Uterus (tissue), 4 donors: ENCODE data around the gene LRP1B. TPM values are rescaled to one million over a fixed set of nuclear protein-coding genes. Genes with fewer than 3 reads are reported as not detected.

Experiments
- DNase-seq, 2 donors: peaks; one replicate each; pipeline ENCODE4 v3.0.0-alpha.2; 2019 to 2020
- H3K27ac ChIP-seq, 2 donors: fragments of 200-600 bp; sonication (generic); 1 replicate in 1 of 2; 2 replicates in 1 of 2; pipeline ENCODE4 v1.5.1; 2016 to 2018
- H3K27me3 ChIP-seq, 2 donors: fragments of 200-600 bp; sonication (generic); one replicate each; pipeline ENCODE4 v1.5.1; 2018 to 2019; ENCODE audit warnings: control low read depth in 1 of 2
- H3K36me3 ChIP-seq, 2 donors: fragments of 200-600 bp; sonication (generic); one replicate each; pipeline ENCODE4 v1.5.1; 2019; ENCODE audit warnings: control low read depth in 1 of 2
- H3K4me1 ChIP-seq, 2 donors: fragments of 200-600 bp; sonication (generic); one replicate each; pipeline ENCODE4 v1.5.1; 2018 to 2019; ENCODE audit warnings: control low read depth in 1 of 2
- H3K4me3 ChIP-seq, 2 donors: fragments of 200-600 bp; sonication (generic); 1 replicate in 1 of 2; 2 replicates in 1 of 2; pipeline ENCODE4 v1.5.1; 2018 to 2019; ENCODE audit warnings: mild to moderate bottlenecking in 1 of 2
- H3K9me3 ChIP-seq, 2 donors: fragments of 200-600 bp; sonication (generic); one replicate each; pipeline ENCODE4 v1.5.1; 2019; ENCODE audit warnings: control low read depth in 1 of 2
- POLR2A ChIP-seq, 2 donors: fragments of 450-650 bp; IDR thresholded peaks; one replicate each; pipeline ENCODE4 v1.6.1; 2016; ENCODE audit warnings: antibody characterized with exemption in 2 of 2, mild to moderate bottlenecking in 1 of 2, moderate library complexity in 1 of 2
- intact Hi-C: fragments of 100-400 bp; cut with DNase I; formaldehyde crosslinking; loops from one replicate; pipeline ENCODE4 v1.15.1; 2023; ENCODE audit warnings: low total_unique reads
- total RNA-seq, 4 donors: library from RNA; depleted of rRNA in 3 of 4; stranded (reverse); fragments of >200 nt in 3 of 4; gene quantifications; one replicate each; pipeline versions ENCODE4 v1.1.0 to v1.2.4, GENCODE V29; 2014 to 2023
- TF ChIP-seq, protein P1 (sequence below), 4 experiments: fragments of 200-600 bp in 2 of 4; fragments of 450-650 bp in 2 of 4; sonication (generic) in 2 of 4; IDR thresholded peaks; one replicate each; pipeline ENCODE4 v1.5.1; 2016 to 2019; ENCODE audit warnings: antibody characterized with exemption in 4 of 4, mild to moderate bottlenecking in 2 of 4, moderate library complexity in 1 of 4
- donor health status: DM: yes; HTN: yes; CAD: no.

LRP1B gene
- total RNA-seq, 4 donors from 2014 or later = 0.29 to 7.3 (median 0.79) TPM; not detected in 1

DNA sequence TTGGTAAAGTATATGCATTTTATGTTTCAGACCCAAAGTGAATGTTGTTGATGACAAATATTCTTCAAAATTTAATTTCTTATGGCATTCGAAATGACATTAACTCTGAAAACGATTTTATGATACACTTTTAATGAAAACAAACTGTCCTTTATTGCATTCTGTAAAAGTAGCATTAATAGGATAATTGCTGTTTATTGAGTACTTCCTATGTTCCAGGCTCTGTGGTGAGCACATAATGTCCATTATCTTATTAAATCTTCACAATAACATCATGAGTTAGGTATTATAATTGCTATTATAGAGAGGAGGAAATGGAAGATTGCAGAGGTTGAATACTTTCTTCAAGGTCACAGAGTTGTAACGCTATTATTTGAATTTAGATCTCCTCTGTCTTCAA is 638.0 kb downstream of the LRP1B start:
- no peak for DNase-seq
- Histone ChIP-seq H3K9me3 (no peaks in the 10 kb centered on the region), H3K4me3 (no peak overlapping the region), H3K27ac (no peak overlapping the region), H3K4me1 (no peaks in the 10 kb centered on the region), H3K36me3 (no peaks in the 10 kb centered on the region), H3K27me3 (no peaks in the 10 kb centered on the region)
- intact Hi-C loops = no loop called here
- TF ChIP-seq, protein P1, sequence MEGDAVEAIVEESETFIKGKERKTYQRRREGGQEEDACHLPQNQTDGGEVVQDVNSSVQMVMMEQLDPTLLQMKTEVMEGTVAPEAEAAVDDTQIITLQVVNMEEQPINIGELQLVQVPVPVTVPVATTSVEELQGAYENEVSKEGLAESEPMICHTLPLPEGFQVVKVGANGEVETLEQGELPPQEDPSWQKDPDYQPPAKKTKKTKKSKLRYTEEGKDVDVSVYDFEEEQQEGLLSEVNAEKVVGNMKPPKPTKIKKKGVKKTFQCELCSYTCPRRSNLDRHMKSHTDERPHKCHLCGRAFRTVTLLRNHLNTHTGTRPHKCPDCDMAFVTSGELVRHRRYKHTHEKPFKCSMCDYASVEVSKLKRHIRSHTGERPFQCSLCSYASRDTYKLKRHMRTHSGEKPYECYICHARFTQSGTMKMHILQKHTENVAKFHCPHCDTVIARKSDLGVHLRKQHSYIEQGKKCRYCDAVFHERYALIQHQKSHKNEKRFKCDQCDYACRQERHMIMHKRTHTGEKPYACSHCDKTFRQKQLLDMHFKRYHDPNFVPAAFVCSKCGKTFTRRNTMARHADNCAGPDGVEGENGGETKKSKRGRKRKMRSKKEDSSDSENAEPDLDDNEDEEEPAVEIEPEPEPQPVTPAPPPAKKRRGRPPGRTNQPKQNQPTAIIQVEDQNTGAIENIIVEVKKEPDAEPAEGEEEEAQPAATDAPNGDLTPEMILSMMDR (IDR thresholded peaks at IDR 0.05) = no peak
- no peak for TF ChIP-seq POLR2A (IDR thresholded peaks at IDR 0.05)

DNA sequence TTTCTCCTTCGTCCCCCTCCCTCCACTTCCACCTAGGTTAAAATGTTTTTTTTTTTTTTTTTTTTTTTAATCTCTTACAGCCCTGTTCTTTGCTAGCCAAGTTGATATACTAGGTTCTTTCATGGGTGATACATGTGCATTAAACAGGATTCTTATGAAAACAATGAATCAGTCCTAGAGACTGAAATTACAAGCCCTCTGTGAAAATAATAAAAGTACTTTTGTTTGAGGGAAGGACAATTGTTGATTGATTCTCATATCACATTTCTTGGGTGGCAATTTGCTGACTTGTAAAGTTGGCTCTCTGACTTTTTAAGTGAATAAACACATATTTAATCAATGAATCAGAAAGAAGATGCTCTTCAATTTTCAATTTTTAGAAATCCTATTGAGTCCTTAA is 639.9 kb downstream of the LRP1B start:
- no peaks in the 10 kb centered on the region for H3K27me3 ChIP-seq
- intact Hi-C loops = no loop called here
- no peak overlapping the region for H3K27ac ChIP-seq
- DNase-seq = no peak
- no peaks in the 10 kb centered on the region for H3K36me3 ChIP-seq
- H3K4me3 ChIP-seq = no peak overlapping the region
- no peaks in the 10 kb centered on the region for H3K4me1 ChIP-seq
- TF ChIP-seq, protein P1 (IDR thresholded peaks at IDR 0.05) = no peak
- no peaks in the 10 kb centered on the region for H3K9me3 ChIP-seq

DNA sequence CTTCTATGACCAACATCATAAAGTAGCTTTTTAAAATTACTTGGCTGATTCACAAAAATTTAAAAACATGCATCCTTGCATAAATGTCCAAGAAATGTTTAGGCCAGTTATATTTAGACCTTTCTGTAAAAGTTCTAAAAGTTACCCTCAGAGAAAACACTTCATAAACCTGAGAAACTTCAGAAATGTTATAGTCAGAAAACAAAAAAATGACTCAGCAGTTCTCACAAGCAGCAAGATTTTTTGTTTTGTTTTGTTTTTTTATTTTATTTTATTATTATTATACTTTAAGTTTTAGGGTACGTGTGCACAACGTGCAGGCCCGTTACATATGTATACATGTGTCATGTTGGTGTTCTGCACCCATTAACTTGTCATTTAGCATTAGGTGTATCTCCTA is 648.1 kb downstream of the LRP1B start:
- Histone ChIP-seq H3K4me1 (no peaks in the 10 kb centered on the region), H3K27me3 (no peaks in the 10 kb centered on the region), H3K9me3 (no peaks in the 10 kb centered on the region), H3K36me3 (no peaks in the 10 kb centered on the region), H3K27ac (no peak overlapping the region), H3K4me3 (no peak overlapping the region)
- TF ChIP-seq POLR2A (IDR thresholded peaks at IDR 0.05) = no peak
- TF ChIP-seq, protein P1 (IDR thresholded peaks at IDR 0.05) = no peak
- DNase-seq = no peak
- intact Hi-C loops = no loop called here

DNA sequence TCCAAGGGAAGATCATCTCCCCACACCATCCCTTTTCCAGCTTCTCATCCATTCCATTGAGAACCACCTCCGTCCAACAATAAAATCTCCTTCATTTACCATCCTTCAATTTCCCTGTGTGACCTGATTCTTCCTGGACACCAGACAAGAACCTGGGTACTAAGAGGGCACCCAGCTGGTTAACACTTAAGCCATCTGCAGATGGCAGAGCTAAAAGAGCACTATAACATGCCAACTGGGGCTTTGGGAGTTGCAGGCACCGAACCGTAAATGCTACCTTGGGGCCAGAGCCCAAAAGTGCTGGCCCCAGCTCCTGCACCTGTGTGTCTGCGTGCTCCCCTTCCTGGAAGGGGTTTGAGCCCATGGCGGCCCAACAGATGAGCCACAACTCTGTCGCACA is 655.0 kb downstream of the LRP1B start:
- Histone ChIP-seq H3K27me3 (no peaks in the 10 kb centered on the region), H3K9me3 (no peaks in the 10 kb centered on the region), H3K27ac (no peak overlapping the region), H3K36me3 (no peaks in the 10 kb centered on the region), H3K4me3 (no peak overlapping the region), H3K4me1 (no peaks in the 10 kb centered on the region)
- intact Hi-C loops = no loop called here
- no peak for DNase-seq
- TF ChIP-seq, protein P1 (IDR thresholded peaks at IDR 0.05) = no peak
- TF ChIP-seq POLR2A (IDR thresholded peaks at IDR 0.05) = no peak

DNA sequence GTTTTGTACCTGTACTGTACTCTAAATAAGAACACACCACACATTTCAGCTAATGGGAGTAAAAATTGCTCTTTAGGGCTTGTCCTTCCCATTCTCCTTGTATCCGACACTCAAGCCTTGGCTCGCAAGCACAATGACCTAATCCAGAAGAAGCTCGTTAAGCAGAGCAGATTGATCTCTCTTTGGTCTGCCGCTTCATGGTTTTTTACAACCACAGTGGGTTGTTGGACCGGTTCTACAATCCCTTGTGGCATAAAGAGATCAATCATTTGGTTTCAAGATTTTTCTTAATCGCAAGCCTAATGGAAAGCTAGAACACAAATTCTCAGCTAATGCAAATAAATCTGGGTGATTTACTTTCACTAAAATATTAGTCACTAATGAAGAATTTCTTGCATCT is 662.1 kb downstream of the LRP1B start:
- TF ChIP-seq, protein P1 (IDR thresholded peaks at IDR 0.05) = no peak
- no peak for TF ChIP-seq POLR2A (IDR thresholded peaks at IDR 0.05)
- Histone ChIP-seq H3K36me3 (no peaks in the 10 kb centered on the region), H3K27me3 (no peaks in the 10 kb centered on the region), H3K27ac (no peak overlapping the region), H3K9me3 (no peaks in the 10 kb centered on the region), H3K4me1 (no peaks in the 10 kb centered on the region), H3K4me3 (no peak overlapping the region)
- intact Hi-C loops = no loop called here
- no peak for DNase-seq
